DMS 273 (cell line): ENCODE data around the gene ST3GAL4.

Experiments used
- DNase-seq: peaks from one replicate; lab custom pipeline; 2025; ENCODE audit not compliant: unreplicated experiment; lab: John Stamatoyannopoulos, UW

Gene ST3GAL4

GRCh38 chr11:126420698-126421256 is 65.3 kb downstream of the ST3GAL4 start:
- DNase-seq = no peak

- DNase-seq = no peak
These were observed 65.8 kb downstream of the ST3GAL4 start for GRCh38 chr11:126421271-126421671.

GRCh38 chr11:126422446-126422845 is 67.0 kb downstream of the ST3GAL4 start:
- no peak for DNase-seq

- DNase-seq = no peak
These were observed 67.7 kb downstream of the ST3GAL4 start for GRCh38 chr11:126423154-126423553.

- DNase-seq = no peak
These were observed 68.3 kb downstream of the ST3GAL4 start for GRCh38 chr11:126423743-126424142.

GRCh38 chr11:126424471-126425039 is 69.1 kb downstream of the ST3GAL4 start:
- DNase-seq = no peak

GRCh38 chr11:126426106-126426505 is 70.6 kb downstream of the ST3GAL4 start:
- no peak for DNase-seq

GRCh38 chr11:126426820-126427749 is 71.6 kb downstream of the ST3GAL4 start:
- peak; percentile 77 for DNase-seq

GRCh38 chr11:126430581-126431335 is 75.3 kb downstream of the ST3GAL4 start:
- DNase-seq = no peak

GRCh38 chr11:126431401-126432064 is 76.0 kb downstream of the ST3GAL4 start:
- no peak for DNase-seq

GRCh38 chr11:126432065-126432461 is 76.6 kb downstream of the ST3GAL4 start:
- no peak for DNase-seq

GRCh38 chr11:126432525-126432924 is 77.0 kb downstream of the ST3GAL4 start:
- no peak for DNase-seq

- DNase-seq = no peak
These were observed 77.9 kb downstream of the ST3GAL4 start for GRCh38 chr11:126433244-126433846.

- no peak for DNase-seq
These were observed 78.8 kb downstream of the ST3GAL4 start for GRCh38 chr11:126433989-126434949.

GRCh38 chr11:126434950-126435335 is 79.5 kb downstream of the ST3GAL4 start:
- no peak for DNase-seq

GRCh38 chr11:126436209-126436755 is 80.8 kb downstream of the ST3GAL4 start:
- no peak for DNase-seq

GRCh38 chr11:126437731-126438130 is 82.2 kb downstream of the ST3GAL4 start:
- DNase-seq = no peak

GRCh38 chr11:126438272-126438671 is 82.8 kb downstream of the ST3GAL4 start:
- DNase-seq = no peak

- DNase-seq = no peak
These were observed 83.2 kb downstream of the ST3GAL4 start for GRCh38 chr11:126438691-126439090.
